LHCN-M2 (cell line): ENCODE data around the gene COL5A2. TPM values are rescaled to one million over a fixed set of nuclear protein-coding genes. Genes with fewer than 3 reads are reported as not detected.

ENCODE experiments used
- DNase-seq: peaks from one replicate; pipeline ENCODE4 v3.0.0-alpha.2; 2012; ENCODE audit warnings: low read depth
- polyA plus RNA-seq: library from polyadenylated mRNA; unstranded; fragments of >200 nt; gene quantifications from one replicate; pipeline ENCODE4 v1.2.1, GENCODE V29; 2012; ENCODE audit warnings: missing spikeins
- total RNA-seq: library from RNA; depleted of rRNA; stranded (reverse); fragments of >200 nt; gene quantifications from 2 replicates; pipeline ENCODE4 v1.2.3, GENCODE V29; 2014; rRNA removed

The COL5A2 gene
- 187 TPM in 2 replicates for total RNA-seq
- polyA plus RNA-seq: 95.8 TPM

DNA sequence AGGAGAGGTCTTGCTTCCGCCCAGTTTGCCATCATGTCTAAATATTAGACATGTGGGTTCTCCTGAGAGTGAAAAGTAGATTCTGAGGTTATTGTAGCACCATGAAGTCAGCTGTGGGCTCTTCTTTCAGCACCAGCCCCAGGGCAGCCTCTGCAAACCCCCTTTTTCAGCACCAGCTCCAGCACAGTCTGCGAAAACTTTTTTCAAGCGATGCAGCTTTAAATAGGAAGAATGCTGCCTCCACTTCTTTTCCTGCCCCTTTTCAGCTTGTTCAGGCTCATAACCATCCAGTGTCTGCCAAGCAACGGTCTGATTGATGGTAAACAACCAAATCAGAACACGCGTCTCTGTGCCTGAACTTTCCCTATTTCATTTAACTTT, at the start of gene COL5A2:
Gene COL5A2, minus strand, starts transcription at position 192 of the 381 bp plus-strand sequence. Its CDS starts 157 bp downstream, at position 35.
- DNase-seq: peak; percentile 94

DNA sequence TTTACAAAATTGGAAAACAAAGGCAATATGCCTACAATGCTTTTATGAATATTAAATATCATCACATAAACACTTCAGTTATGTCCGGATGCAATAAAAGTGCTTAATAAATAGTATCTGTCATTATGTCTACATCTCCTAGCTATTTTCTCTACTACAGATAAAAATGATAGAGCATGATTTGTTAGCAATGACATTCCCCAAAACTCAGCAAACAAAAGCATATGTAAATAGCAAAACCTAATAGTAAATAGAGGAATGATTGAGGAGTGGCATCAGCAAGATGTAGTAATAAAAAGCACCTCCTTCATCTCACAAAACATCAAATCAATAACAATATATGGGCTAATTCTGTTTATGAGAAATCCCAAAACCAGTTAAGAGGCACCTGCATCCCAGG, 46.5 kb upstream of the COL5A2 start:
- DNase-seq: no peak

DNA sequence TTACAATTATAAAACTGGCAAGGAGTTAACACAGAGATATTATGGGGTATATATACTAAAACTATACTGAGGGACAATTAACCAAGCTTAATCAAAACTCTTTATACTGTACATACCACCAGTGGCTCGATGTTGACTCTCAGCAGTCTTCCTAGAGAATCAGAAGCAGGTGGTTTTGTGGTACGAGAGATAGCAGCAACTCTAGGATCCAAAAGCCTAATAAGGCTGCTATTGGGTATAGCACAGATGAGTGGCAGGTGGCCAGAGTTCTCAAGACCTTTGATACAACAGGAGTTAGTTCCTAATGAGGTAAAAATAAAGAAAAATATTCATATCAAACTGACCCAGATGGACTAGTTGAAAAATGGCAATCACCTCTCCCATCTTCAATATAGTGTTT, 45.5 kb upstream of the COL5A2 start:
- no peak for DNase-seq

DNA sequence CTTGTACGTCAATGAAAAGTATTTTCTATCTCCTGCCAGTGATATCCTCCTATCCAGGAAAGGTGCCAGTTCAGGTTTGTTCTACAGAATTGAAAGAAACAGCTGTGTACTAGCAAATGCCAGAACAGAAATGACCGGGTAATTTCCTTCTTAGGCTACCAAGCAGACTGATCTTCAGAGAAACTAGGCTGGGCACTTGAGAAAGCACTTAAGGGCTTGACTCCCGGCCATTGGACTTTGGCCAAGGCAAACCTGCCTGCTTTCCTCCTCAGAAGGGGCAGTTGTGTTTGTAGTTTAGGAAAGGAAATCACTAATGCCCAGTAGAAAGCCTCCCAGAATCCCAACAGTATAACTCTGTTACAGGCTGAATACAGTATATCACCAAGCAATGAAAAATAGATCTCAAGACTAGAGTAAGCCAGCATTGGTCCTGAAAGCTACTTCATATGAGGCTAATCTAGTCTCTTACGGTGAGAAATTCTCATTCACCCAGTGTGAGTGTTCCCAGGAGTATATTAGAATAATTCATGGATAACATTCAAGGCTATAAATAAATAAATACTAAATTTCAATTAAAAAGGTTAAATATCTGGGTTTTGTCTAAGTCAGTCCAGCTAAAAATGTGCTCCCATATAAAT, 43.0 kb upstream of the COL5A2 start:
- peak; percentile 85 for DNase-seq

DNA sequence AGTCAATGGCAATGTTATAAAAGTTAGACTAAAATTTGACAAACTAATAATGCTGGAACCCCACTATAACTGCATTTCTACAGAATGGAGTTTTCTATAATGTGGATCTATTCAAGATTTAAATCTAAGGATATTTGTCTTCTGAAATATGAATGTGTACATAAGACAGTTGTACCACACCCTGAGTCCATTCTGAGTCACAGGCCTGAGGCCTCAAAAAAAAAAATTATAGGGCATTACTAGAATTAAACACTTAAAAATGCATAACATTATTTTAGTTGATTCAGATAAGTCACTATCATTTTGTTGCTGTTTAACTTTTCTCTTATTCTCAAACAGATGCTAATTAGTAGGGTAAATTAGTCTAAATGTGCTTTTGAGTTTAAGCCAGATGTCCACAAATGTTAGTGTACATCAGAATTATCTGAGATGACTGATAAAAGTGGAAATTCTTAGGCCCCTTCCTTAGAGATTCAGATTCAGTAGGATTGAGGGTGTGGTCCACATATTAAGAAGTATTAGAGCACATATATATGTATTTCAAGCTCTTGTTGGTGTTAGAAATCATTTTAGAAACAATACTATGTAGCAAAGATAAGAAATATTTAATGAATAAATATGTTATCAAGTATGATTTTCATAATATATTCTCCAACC, 42.4 kb upstream of the COL5A2 start:
- peak; percentile 59 for DNase-seq

DNA sequence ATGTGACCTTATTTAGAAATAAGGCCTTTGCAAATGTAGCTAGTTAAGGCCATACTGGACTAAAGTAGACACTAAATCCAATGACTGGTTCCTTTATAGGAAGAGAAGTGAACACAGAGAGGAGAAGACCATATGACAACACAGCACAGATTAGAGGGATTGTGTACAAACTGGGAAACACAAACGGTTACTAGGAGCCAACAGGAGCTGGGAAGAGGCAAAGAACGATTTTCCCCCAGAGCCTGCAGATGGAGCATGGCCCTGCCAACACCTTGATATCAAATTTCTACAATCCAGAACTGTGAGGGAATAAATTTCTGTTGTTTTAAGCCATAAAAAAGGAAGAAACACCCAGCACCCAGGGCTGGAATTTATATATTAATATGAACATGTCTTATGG, 38.7 kb upstream of the COL5A2 start:
- no peak for DNase-seq

DNA sequence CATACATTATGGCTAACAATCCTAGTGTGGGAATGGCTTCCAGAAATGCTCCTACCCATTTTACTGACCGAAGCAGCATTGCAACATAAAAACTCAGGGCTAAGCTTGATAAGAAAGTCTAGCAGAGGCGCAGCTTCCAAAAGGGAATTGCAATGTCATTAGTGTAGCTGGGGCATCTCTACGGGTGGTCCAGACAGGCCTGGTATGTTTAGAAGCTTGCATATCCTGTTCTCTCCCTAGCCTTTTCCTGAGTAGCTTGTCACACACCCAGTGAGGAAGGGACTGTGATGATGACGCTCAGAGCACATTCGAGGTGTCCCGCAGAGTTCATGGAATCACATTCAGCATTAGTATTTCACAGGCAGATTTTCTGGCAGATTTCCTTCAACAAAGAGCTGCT, 38.0 kb upstream of the COL5A2 start:
- peak; percentile 71 for DNase-seq

DNA sequence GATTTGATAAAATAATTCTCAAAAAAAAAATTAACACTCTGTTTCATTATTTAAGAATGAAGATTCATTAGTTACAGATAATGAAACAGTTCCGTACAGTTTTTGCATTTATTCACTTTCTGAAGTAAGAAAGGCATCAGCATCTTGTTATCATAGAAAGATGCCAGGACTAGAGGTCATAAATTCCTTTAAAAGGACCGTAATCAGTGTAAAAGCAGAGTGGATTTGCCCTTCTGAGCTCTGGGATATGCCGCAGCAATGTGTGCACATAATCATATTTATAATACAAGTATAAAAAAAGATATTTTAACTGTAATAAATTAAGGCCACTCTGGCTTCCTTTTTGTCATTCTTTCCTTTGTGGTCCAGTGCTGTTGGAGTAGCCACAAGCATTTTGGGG, 37.5 kb upstream of the COL5A2 start:
- no peak for DNase-seq

DNA sequence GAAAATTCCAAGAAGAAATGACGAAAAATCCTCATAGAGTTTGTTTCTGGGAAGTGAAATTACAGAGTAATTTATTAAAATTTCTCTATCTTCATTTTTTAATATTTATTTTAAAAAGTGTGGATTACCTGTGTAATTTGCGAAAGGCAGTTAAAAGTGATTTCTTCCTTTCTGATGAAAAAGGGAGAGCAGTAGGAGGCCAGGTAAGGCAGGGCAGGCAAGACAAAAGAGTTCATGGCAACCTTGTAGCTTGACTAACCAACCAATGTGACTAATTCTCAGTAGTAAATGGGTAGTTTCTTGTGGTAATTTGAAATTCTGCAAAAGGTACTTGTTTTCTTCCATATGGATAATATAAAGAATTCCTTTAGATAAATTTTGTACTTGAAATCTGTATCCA, 34.9 kb upstream of the COL5A2 start:
- no peak for DNase-seq

DNA sequence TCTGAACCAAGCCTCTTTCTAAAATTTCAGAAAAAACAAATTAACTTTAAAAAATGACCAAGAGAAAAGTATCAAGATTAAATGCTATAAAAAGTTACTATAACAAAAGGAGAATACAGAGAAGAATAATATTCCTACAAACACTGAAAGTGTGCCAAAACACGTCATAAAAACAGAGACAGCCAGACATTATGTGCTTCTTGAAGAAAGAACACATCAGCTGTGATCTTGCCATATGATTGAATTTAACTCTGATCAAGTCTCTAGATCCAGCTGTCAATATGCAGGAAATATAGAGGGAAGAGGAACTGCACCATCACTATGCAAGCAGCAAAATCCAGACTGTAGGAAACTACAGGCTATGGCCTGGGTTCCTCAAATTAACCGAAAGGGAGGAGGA, 33.7 kb upstream of the COL5A2 start:
- DNase-seq: no peak

DNA sequence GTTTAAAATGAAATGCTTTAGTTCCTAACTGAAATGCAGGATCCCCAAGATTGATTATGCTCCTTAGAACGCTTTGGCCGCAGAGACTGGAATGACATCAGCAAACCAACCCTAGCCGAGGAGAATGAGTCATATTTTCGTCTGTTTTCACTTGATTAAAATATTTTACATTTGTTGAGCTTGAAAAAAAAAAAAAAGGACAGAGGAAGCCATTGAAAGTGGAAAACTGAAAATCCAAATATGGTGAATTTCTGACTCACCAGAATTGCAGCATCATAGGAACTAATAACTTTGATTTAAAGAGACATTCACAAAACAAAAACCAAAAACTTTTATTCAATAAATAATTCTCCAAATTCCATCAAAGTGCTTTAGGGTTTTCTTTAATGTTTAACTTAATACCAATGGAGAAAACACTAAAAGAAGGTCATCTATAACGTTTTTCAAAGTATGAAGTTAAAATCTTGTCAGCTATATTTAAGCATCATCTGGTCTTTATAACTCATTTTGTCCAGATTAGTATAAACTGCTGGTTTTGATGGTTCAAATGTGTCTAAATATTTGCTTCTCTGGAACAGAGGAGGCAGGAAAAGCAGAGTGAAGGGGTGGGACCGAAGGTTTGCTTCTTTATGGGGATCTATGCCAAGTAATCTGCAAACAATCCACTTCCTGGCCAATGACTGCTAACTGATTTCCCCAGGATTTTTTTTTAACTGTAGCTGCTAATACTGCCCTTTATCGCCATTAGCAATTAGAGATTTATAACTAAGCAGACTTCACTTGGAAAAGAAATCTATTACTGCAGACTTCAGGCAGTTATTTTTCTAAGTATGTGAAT, 30.9 kb upstream of the COL5A2 start:
- peak; percentile 96 for DNase-seq

DNA sequence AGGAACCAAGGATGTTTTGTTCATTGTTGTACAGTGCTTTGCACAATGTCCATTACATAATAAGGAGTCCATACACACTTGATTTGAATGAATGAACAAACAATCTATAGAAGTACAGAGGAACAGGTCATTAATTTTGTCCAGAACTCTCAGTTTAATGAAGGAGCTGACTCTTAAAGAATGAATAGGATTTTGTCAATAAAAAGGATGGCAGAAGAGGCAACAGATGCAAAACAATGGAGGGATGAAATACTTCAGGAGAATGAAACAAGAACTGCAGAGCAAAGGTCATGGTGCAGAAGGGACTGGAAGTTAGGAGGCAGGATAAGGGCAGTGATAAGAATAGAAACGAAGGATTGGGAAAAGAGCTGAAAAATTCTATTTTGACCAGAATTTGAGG, 28.7 kb upstream of the COL5A2 start:
- no peak for DNase-seq

DNA sequence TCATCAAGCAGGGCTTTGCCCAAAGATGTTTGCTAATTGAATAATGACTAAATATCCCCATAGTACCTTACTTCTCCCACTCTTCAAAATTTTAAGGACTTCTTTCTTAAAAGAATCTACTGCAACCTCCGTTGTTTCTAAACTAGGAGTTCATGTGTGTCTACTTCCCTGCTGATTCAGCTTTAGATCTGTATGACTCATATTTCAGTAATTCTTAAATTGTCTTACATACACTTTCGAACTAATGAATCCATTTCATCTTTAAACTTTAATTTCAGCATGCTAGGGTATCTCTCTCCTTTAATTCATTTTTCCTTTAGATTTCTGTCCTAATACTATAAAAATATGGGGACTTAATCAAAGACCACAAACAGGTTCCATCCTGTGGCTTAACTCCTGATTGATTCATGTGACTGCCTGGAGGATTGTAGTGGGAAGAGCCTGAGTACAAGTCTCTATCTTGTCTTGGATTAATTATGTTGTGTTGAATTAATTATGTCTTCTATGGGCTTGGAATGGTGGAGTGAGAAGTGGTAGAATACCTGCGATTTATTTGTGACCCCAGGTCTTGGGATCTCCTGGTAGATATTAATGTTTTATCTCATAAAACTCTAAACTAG, 24.9 kb upstream of the COL5A2 start:
- peak; percentile 45 for DNase-seq

DNA sequence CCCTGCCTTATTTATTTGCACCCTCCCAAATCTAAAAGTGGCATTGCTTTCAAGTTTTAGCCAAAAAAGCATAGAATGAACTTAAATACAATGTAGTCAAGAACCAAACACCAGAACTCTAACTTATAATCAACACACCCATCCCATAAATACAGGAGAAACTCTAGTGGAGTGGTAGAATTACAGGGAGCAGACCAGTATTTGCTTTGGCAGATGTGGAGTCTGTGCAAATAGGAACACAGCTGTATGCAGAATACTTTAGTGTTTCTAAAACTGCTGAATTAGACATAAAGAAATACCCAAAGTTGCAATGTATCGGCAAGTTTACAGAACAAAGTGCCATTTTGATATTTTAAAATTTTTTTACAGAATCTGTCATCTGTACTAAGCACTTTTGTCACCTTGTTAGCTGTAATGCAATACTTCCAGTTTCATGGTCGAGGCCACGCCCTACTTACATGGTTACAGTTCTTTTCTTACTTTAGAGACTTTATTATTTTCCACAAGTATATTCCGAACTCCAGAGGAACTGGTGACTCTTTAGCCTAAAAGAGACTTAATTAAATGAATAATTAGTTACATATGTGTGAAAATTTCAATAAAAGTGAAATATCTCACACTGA, 23.7 kb upstream of the COL5A2 start:
- no peak for DNase-seq

DNA sequence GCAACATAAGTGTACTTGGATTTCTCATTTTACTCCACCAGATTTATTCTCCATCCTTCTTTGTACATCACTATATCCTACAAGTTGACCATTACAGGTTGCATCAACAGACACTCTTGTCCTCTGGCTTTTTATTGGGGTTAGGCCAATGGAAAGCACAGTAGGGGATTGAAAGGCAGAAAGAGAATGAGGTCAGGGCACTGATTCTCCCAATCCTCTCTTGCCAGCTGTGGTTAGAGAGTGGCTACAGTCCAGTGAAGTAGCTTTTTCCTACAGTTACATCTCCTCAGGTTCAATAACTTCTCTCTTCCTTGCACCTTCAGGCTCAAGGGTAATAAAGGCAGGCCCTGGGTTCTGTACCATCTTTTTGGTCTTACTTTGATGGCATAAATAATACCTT, 20.2 kb upstream of the COL5A2 start:
- DNase-seq: no peak

DNA sequence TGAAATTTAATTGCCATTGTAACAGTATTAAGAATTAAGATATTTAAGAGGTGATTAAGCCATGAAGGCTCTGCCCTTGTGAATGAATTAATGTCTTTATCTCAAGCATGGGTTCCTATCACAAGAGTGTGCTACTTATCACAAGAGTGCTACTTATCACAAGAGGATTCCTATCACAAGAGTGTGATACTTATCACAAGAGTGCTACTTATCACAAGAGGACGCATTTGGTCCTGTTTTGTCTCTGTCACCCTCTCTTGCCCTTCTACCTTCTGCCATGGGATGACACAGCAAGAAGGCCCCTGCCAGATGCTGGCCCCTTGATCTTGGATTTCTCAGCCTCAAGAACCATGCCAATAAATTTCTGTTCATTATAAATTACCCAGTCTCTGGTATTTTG, 13.2 kb upstream of the COL5A2 start:
- no peak for DNase-seq

DNA sequence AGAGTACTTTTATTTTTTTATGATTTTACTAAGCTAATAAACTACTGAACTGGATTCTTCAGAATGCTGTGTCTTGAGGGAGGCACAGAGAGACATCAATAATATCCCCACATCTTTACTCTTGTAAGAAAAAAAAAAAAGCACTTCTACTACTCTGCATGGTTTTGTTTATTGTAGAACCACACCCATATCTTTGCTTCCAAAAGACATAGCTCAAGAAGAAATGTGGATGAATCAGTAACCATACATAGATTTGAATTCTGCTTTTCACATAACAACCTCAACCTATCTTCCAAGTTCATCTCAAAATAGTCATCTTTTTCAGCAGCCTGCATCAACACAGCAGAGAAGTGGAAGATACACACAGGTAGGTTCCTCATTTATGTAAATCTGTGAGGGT, 12.2 kb upstream of the COL5A2 start:
- DNase-seq: no peak

DNA sequence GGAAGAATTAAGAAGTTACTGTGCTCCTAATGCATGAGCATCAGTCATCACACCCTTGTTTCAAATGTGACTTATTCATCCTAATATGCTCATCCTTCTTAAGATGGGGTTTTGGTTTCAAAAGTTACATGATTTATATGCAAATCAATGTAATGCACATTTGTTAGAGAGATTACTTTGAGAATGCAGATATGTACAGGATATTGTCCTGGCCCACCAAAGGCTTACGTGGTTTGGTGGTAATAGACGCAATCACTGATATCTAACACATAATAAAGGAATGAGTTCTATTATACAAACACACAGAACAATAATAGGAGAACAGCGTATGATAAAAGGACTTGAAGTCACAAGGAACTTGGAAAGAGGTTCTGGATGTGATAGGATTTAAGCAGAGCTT, 11.1 kb upstream of the COL5A2 start:
- no peak for DNase-seq

DNA sequence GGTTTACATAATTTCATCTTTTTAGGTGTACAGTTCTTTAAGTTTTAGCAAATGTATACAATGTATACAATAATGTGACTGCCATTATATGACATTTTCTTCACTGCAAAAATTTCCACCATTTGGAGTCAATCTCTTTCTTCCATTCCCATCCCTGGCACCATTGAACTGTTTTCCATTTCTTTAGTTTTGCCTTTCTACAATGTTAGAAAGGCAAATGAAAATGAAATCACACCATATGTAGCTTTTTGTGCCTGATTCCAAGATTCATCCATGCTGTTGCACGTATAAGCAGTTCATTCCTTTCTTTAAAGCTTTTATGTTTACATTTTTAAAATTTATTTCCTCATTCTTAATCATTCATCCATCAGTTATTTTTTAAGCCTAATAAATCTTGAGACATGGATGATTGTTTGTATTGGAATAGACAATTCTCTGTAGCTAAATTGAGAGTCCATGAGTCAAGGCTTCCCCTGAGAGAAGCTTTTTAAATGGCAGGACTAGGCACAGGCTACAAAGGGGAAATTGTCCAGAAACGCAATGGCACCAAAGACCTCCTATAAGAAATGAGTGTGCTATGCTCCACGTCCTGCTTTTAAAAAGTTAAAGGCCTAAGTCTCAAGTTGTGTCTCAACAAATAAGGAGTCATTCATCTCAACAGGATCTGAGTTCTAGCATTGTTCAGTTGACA, 8.7 kb upstream of the COL5A2 start:
- DNase-seq: no peak

DNA sequence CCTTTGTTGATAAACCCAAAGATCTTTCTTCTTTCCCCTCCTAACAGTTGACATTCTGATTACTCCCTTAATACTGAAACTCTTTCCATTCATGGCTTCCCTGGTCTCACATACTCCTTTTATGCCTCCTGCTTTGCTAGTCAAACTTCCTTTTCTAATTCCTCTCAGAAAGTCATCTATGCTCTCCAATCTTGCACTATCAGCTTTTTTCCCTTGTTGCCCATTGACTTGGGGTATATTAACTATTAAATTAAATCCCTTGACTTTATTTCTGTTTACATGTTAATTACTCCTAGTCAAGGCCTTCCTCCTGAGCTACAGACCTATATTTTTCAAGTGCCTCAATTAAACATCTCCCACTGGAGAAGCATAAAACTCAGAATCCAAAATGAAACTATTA, 3.6 kb upstream of the COL5A2 start:
- no peak for DNase-seq

DNA sequence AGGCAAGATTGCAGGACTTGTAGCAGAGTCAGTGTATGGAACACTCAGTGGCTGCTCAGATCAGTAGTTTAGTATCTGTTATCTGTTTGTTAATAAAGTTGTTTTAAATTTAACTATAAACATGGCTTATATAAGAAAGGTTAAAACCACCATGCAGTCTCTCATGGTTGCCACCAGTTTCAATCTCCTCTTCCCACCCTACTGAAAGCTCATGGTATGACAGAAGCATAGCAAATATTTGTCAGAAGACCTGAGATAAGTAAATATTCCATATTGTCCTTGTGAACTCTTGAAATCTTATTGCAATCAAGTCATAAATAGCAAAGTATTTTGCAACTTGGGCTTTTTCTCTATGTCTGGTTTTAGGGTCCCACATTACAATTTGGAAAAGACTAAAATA, 2.1 kb upstream of the COL5A2 start:
- DNase-seq: no peak
